Skeletal muscle tissue (tissue), 4 donors: Measurements from ENCODE around the gene KMT5C. TPM values are rescaled to one million over a fixed set of nuclear protein-coding genes. Genes with fewer than 3 reads are reported as not detected.

Experiments used
- H3K27ac ChIP-seq: one replicate; pipeline ENCODE4 v1.7.0; 2013; ENCODE audit warnings: mild to moderate bottlenecking, low read depth, low read length, inconsistent platforms
- H3K27me3 ChIP-seq, 3 donors: one replicate each; pipeline ENCODE4 v1.7.0; 2013; ENCODE audit warnings: low read length in 3 of 3; ENCODE audit not compliant: control insufficient read depth in 3 of 3, insufficient read depth in 3 of 3
- H3K36me3 ChIP-seq, 3 donors: one replicate each; pipeline ENCODE4 v1.7.0; 2013; ENCODE audit warnings: low read length in 3 of 3; ENCODE audit not compliant: control insufficient read depth in 3 of 3, insufficient read depth in 3 of 3
- H3K4me1 ChIP-seq, 3 donors: one replicate each; pipeline ENCODE4 v1.7.0; 2013; ENCODE audit warnings: low read length in 3 of 3, mild to moderate bottlenecking in 3 of 3; ENCODE audit not compliant: control insufficient read depth in 3 of 3, insufficient read depth in 3 of 3
- H3K4me3 ChIP-seq, 3 donors: one replicate each; pipeline ENCODE4 v1.7.0; 2013; ENCODE audit warnings: low read length in 3 of 3
- H3K9ac ChIP-seq, 3 donors: one replicate each; pipeline ENCODE4 v1.7.0; 2013; ENCODE audit warnings: low read length in 3 of 3, mild to moderate bottlenecking in 3 of 3, moderate library complexity in 2 of 3, low read depth in 1 of 3
- H3K9me3 ChIP-seq, 3 donors: one replicate each; pipeline ENCODE4 v1.7.0; 2013; ENCODE audit warnings: low read length in 3 of 3; ENCODE audit not compliant: control insufficient read depth in 3 of 3
- total RNA-seq: library from RNA; depleted of rRNA; stranded (reverse); fragments of >200 nt; gene quantifications from one replicate; pipeline ENCODE4 v1.2.3, GENCODE V29; 2014
- donor health status: Osteomylitis.

The KMT5C gene
- total RNA-seq, 1 donor from 2014 or later: 8.9 TPM

GRCh38 chr19:55345818-55346724 is 6.4 kb downstream of the KMT5C start:
- Histone ChIP-seq H3K27me3 (peaks cover 5 to 11% (median 9%) of the 10 kb centered on the region in 3 donors), H3K4me1 (peaks cover 4 to 11% (median 5%) of the 10 kb centered on the region in 3 donors), H3K4me3 (no peak overlapping the region), H3K36me3 (peaks cover 6 to 14% (median 13%) of the 10 kb centered on the region in 3 donors), H3K9me3 (no peaks in the 10 kb centered on the region), H3K27ac (no peak overlapping the region), H3K9ac (no peak overlapping the region)

GRCh38 chr19:55346725-55347441 is 7.2 kb downstream of the KMT5C start:
- H3K36me3 ChIP-seq: peaks cover 3 to 14% (median 13%) of the 10 kb centered on the region in 3 donors

GRCh38 chr19:55347442-55348009 is 7.8 kb downstream of the KMT5C start:
- Histone ChIP-seq H3K9me3 (no peaks in the 10 kb centered on the region), H3K4me1 (peaks cover 0 to 4% (median 0%) of the 10 kb centered on the region in 3 donors), H3K4me3 (no peak overlapping the region), H3K27me3 (peaks cover 19 to 24% (median 23%) of the 10 kb centered on the region in 3 donors), H3K36me3 (peaks cover 3 to 13% (median 12%) of the 10 kb centered on the region in 3 donors), H3K27ac (no peak overlapping the region), H3K9ac (no peak overlapping the region)

More at GRCh38 chr19:55346725-55347441, 7.2 kb downstream of the KMT5C start:
- peaks cover 12 to 18% (median 17%) of the 10 kb centered on the region in 3 donors for H3K27me3 ChIP-seq
- H3K4me1 ChIP-seq: peaks cover 0 to 5% (median 0%) of the 10 kb centered on the region in 3 donors
- no peaks in the 10 kb centered on the region for H3K9me3 ChIP-seq
- H3K27ac ChIP-seq: no peak overlapping the region
- H3K9ac ChIP-seq: no peak overlapping the region
- no peak overlapping the region for H3K4me3 ChIP-seq

- no peak overlapping the region for H3K4me3 ChIP-seq
- H3K9ac ChIP-seq: no peak overlapping the region
- H3K9me3 ChIP-seq: no peaks in the 10 kb centered on the region
- H3K27me3 ChIP-seq: peaks cover 28 to 34% (median 33%) of the 10 kb centered on the region in 3 donors
- H3K4me1 ChIP-seq: peaks cover 4 to 9% (median 7%) of the 10 kb centered on the region in 3 donors
- no peak overlapping the region for H3K27ac ChIP-seq
- H3K36me3 ChIP-seq: peaks cover 0 to 5% (median 4%) of the 10 kb centered on the region in 3 donors
Measured at GRCh38 chr19:55348317-55349034, 8.8 kb downstream of the KMT5C start.

- H3K9me3 ChIP-seq: no peaks in the 10 kb centered on the region
- peaks cover 39 to 45% (median 45%) of the 10 kb centered on the region in 3 donors for H3K27me3 ChIP-seq
- no peak overlapping the region for H3K4me3 ChIP-seq
- no peak overlapping the region for H3K9ac ChIP-seq
- H3K36me3 ChIP-seq: peaks cover 0 to 5% (median 0%) of the 10 kb centered on the region in 3 donors
- peaks cover 8 to 12% (median 10%) of the 10 kb centered on the region in 3 donors for H3K4me1 ChIP-seq
- H3K27ac ChIP-seq: no peak overlapping the region
Measured at GRCh38 chr19:55350620-55351315, 11.1 kb downstream of the KMT5C start.

- H3K4me3 ChIP-seq: no peak overlapping the region
- no peaks in the 10 kb centered on the region for H3K9me3 ChIP-seq
- H3K27ac ChIP-seq: no peak overlapping the region
- peaks cover 46 to 48% (median 47%) of the 10 kb centered on the region in 3 donors for H3K27me3 ChIP-seq
- peaks cover 0 to 5% (median 0%) of the 10 kb centered on the region in 3 donors for H3K36me3 ChIP-seq
- no peak overlapping the region for H3K9ac ChIP-seq
- peaks cover 8 to 10% (median 10%) of the 10 kb centered on the region in 3 donors for H3K4me1 ChIP-seq
Measured at GRCh38 chr19:55352040-55352439, 12.4 kb downstream of the KMT5C start.

GRCh38 chr19:55352549-55353145 is 13.0 kb downstream of the KMT5C start:
- H3K27ac ChIP-seq: no peak overlapping the region
- H3K36me3 ChIP-seq: peaks cover 0 to 2% (median 0%) of the 10 kb centered on the region in 3 donors
- H3K27me3 ChIP-seq: peaks cover 51 to 53% (median 52%) of the 10 kb centered on the region in 3 donors
- H3K9me3 ChIP-seq: no peaks in the 10 kb centered on the region
- H3K9ac ChIP-seq: no peak overlapping the region
- H3K4me3 ChIP-seq: no peak overlapping the region
- peaks cover 8 to 10% (median 10%) of the 10 kb centered on the region in 3 donors for H3K4me1 ChIP-seq

- Histone ChIP-seq H3K27ac (no peak overlapping the region), H3K4me3 (peak overlapping the region; percentile 30 to 60 (median 45)), H3K4me1 (peaks cover 8 to 10% (median 10%) of the 10 kb centered on the region in 3 donors), H3K27me3 (peaks cover 52 to 55% (median 53%) of the 10 kb centered on the region in 3 donors), H3K36me3 (no peaks in the 10 kb centered on the region), H3K9ac (no peak overlapping the region), H3K9me3 (no peaks in the 10 kb centered on the region)
Measured at GRCh38 chr19:55353356-55353802, 13.7 kb downstream of the KMT5C start.
